K562 (cell line): ENCODE data around the gene RABL6. TPM values are rescaled to one million over a fixed set of nuclear protein-coding genes. Genes with fewer than 3 reads are reported as not detected.

Experiments
- ARID4B ChIP-seq: sonication (generic); formaldehyde crosslinking; IDR thresholded peaks from 2 replicates; pipeline ENCODE4 v1.8.0; 2022; ENCODE audit warnings: mild to moderate bottlenecking, missing genetic modification reagents
- DPF2 ChIP-seq: fragments of 450-650 bp; IDR thresholded peaks from 2 replicates; pipeline ENCODE4 v1.6.1; 2016
- E2F6 ChIP-seq, 2 experiments: IDR thresholded peaks; 2 replicates each; pipeline ENCODE4 v1.6.1; 2011; ENCODE audit warnings: borderline replicate concordance in 1 of 2, control low read depth in 1 of 2, low read depth in 1 of 2, low read length in 1 of 2, mild to moderate bottlenecking in 1 of 2, mixed read lengths in 1 of 2, moderate library complexity in 1 of 2; ENCODE audit not compliant: insufficient read depth in 1 of 2, insufficient read length in 1 of 2, poor library complexity in 1 of 2, severe bottlenecking in 1 of 2; ENCODE audit errors: extremely low read depth in 1 of 2
- ELF1 ChIP-seq: fragments of 200-800 bp; sonication (Bioruptor generic); IDR thresholded peaks from 2 replicates; pipeline ENCODE4 v1.6.1; 2016; ENCODE audit warnings: missing genetic modification characterization, missing compliant biosample characterization
- ETS1 ChIP-seq: conservative IDR thresholded peaks from 2 replicates; pipeline ENCODE4 v1.6.1; 2011; ENCODE audit warnings: low read depth, mild to moderate bottlenecking, low read length; ENCODE audit not compliant: control insufficient read depth
- HDAC2 ChIP-seq: fragments of 450-650 bp; IDR thresholded peaks from 2 replicates; pipeline ENCODE4 v1.6.1; 2016; ENCODE audit warnings: mild to moderate bottlenecking
- MTA3 ChIP-seq: fragments of 450-650 bp; formaldehyde crosslinking; IDR thresholded peaks from 2 replicates; pipeline ENCODE4 v1.6.1; 2017; ENCODE audit warnings: mild to moderate bottlenecking, borderline replicate concordance
- PCBP1 ChIP-seq: fragments of 200-400 bp; formaldehyde crosslinking; IDR thresholded peaks from 2 replicates; pipeline ENCODE4 v1.6.1; 2018; ENCODE audit warnings: mild to moderate bottlenecking, low read depth, low read length; ENCODE audit not compliant: poor library complexity, severe bottlenecking
- PHTF2 ChIP-seq: fragments of 250-450 bp; sonication (Bioruptor Pico); IDR thresholded peaks from 2 replicates; pipeline ENCODE4 v1.5.0; 2021; ENCODE audit warnings: mild to moderate bottlenecking
- POLR2AphosphoS2 ChIP-seq: IDR thresholded peaks from 2 replicates; pipeline ENCODE4 v1.6.1; 2012; ENCODE audit warnings: low read length, improper control_type of control experiment
- RB1 ChIP-seq: fragments of 450-650 bp; IDR thresholded peaks from 2 replicates; pipeline ENCODE4 v1.6.1; 2017; ENCODE audit warnings: low read depth, mild to moderate bottlenecking
- RNF219 ChIP-seq: fragments of 250-450 bp; sonication (Bioruptor Pico); IDR thresholded peaks from 2 replicates; pipeline ENCODE4 v1.5.0; 2022; ENCODE audit warnings: mild to moderate bottlenecking
- SMC3 ChIP-seq: conservative IDR thresholded peaks from 2 replicates; pipeline ENCODE4 v1.6.1; 2011; ENCODE audit warnings: low read depth, low read length, improper control_type of control experiment; ENCODE audit not compliant: insufficient read depth
- TAF15 ChIP-seq: fragments of 200-400 bp; formaldehyde crosslinking; IDR thresholded peaks from 2 replicates; pipeline ENCODE4 v1.6.1; 2017; ENCODE audit warnings: mild to moderate bottlenecking, low read depth, low read length, moderate library complexity
- TFAP4 ChIP-seq: sonication (generic); formaldehyde crosslinking; IDR thresholded peaks from 2 replicates; pipeline ENCODE4 v1.8.0; 2022; ENCODE audit warnings: missing genetic modification reagents, mild to moderate bottlenecking, moderate library complexity, borderline replicate concordance
- ZC3H8 ChIP-seq: fragments of 450-650 bp; IDR thresholded peaks from 2 replicates; pipeline ENCODE4 v1.6.1; 2017
- ZEB2 ChIP-seq: fragments of 450-650 bp; IDR thresholded peaks from 2 replicates; pipeline ENCODE4 v1.6.1; 2016
- polyA plus RNA-seq, 8 experiments: library from polyadenylated mRNA; depleted of rRNA in 4 of 8; stranded (reverse) in 5 of 8; unstranded in 3 of 8; fragments of >200 nt; fragmentation: Nextera tagmentation in 2 of 8; fragmentation: Illumina TruSeq in 1 of 8; extraction: Ambion mirVana in 2 of 8; extraction: Trizol in 1 of 8; gene quantifications; 2 replicates each; pipeline versions ENCODE4 v1.2.1 to v1.2.3, GENCODE V29; 2011 to 2014; ENCODE audit warnings: inconsistent platforms in 1 of 8, missing spikeins in 1 of 8
- total RNA-seq, 7 experiments: library from RNA; depleted of rRNA in 6 of 7; stranded (reverse); fragments of >200 nt in 6 of 7; fragmentation: Illumina TruSeq in 2 of 7; extraction: Trizol in 2 of 7; gene quantifications; 2 replicates each; pipeline versions ENCODE4 v1.2.1 to v1.2.3, GENCODE V29; 2011 to 2021; ENCODE audit warnings: low replicate concordance in 1 of 7

Gene RABL6
- total and polyA plus RNA-seq, 9 of the 15 experiments (the other 6 are each of a cell fraction or from before 2014, with no cell fraction given): 5.6 to 181 (median 84.5) TPM

GRCh38 chr9:136791516-136792276 is 16.1 kb upstream of the RABL6 start (continued):
- peak; percentile 66; the same call in 1 of the 2 replicates for TF ChIP-seq ARID4B
- peak in 1 of 2 experiments; percentile 5 for TF ChIP-seq E2F6 (IDR thresholded peaks at IDR 0.05; ENCODE audit: borderline replicate concordance in 1 of 2, extremely low read depth in 1 of 2, insufficient read depth in 1 of 2, insufficient read length in 1 of 2, low read depth in 1 of 2, low read length in 1 of 2, poor library complexity in 1 of 2, severe bottlenecking in 1 of 2)
- TF ChIP-seq SMC3: peak; percentile 23
- TF ChIP-seq PHTF2: no peak
- peak; percentile 69 for TF ChIP-seq TFAP4
- TF ChIP-seq MTA3: peak; percentile 56; the same call in 1 of the 2 replicates
- TF ChIP-seq DPF2: peak; percentile 35; the same call in 1 of the 2 replicates
- peak; percentile 96 for TF ChIP-seq ZEB2
- no peak for TF ChIP-seq POLR2AphosphoS2
- TF ChIP-seq ZC3H8: no peak
- TF ChIP-seq HDAC2: 0 out of 2 replicates have a peak, but pooled peaks have one; percentile 53
- no peak for TF ChIP-seq RNF219 (CRISPR knock-in tag)
- TF ChIP-seq ETS1: 0 out of 2 replicates have a peak, but pooled peaks have one; percentile 51
- TF ChIP-seq PCBP1: peak; percentile 18
- no peak for TF ChIP-seq TAF15
- TF ChIP-seq RB1: peak; percentile 82
- no peak for TF ChIP-seq ELF1 (tag)
